ENCODE results near the gene DYNLT3. TPM values are rescaled to one million over a fixed set of nuclear protein-coding genes. Genes with fewer than 3 reads are reported as not detected.

Gene DYNLT3
- polyA plus RNA-seq, 2 donors, result 37.6 to 42.4 TPM

DNA sequence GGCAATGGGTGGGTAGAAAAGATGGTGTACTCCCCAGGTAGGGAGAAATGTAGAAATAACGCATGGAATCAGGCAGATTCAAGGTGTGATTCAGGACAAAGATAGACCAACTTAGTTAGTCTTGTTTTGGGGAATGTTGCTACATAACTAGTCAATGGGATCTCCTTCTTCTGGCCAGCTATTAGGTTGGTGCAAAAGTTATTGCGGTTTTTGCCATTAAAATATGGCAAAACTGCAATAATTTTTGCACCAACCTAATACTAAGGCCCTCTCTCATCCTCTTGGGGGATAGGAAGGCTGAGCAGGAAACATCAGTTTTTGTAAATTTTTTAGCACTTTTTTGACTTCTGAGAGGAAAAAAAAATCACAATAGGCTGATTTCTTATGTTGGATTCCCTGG is 44.3 kb downstream of the DYNLT3 start:
- Histone ChIP-seq H3K9me3 (ENCODE audit: control insufficient read depth in 2 of 2, insufficient read depth in 1 of 2, low read depth in 1 of 2, low read length in 1 of 2) (no peaks in the 10 kb centered on the region), H3K4me3 (ENCODE audit: low read depth in 1 of 2, low read length in 2 of 2) (no peak overlapping the region), H3K27ac (ENCODE audit: low read depth in 2 of 2, low read length in 1 of 2) (no peak overlapping the region), H3K27me3 (ENCODE audit: control insufficient read depth in 1 of 2, insufficient read depth in 2 of 2, low read length in 2 of 2) (no peaks in the 10 kb centered on the region), H3K4me1 (ENCODE audit: control insufficient read depth in 2 of 2, insufficient read depth in 2 of 2, low read length in 1 of 2) (no peaks in the 10 kb centered on the region), H3K36me3 (ENCODE audit: control insufficient read depth in 2 of 2, insufficient read depth in 2 of 2, low read length in 1 of 2) (no peaks in the 10 kb centered on the region)
- 60 to 85% methylated on average over 2 of the region's 2 CpGs for WGBS, 2 donors

DNA sequence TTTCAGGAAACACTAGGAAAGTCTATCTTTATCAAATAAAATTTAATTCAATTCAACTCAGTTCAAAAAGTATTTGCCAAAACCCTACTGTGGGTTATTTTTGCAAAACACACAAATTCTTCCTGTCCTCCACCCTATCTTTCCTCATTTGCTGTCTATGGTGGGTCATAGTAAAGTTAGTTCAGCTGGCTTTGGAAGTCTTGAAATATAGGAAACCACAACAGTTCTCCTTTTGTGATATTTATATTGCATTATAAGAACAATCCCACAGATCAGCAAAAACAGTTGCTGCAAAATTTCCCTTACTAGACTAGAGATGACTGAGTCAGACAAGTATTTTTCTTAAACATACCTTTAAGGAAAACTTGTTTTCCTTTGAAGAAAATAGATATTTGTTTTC is 45.3 kb downstream of the DYNLT3 start:
- H3K27ac ChIP-seq (ENCODE audit: low read depth in 2 of 2, low read length in 1 of 2), result no peak overlapping the region
- no peak overlapping the region for H3K4me3 ChIP-seq (ENCODE audit: low read depth in 1 of 2, low read length in 2 of 2)
- no peaks in the 10 kb centered on the region for H3K9me3 ChIP-seq (ENCODE audit: control insufficient read depth in 2 of 2, insufficient read depth in 1 of 2, low read depth in 1 of 2, low read length in 1 of 2)
- H3K27me3 ChIP-seq (ENCODE audit: control insufficient read depth in 1 of 2, insufficient read depth in 2 of 2, low read length in 2 of 2), result no peaks in the 10 kb centered on the region
- H3K36me3 ChIP-seq (ENCODE audit: control insufficient read depth in 2 of 2, insufficient read depth in 2 of 2, low read length in 1 of 2), result no peaks in the 10 kb centered on the region
- H3K4me1 ChIP-seq (ENCODE audit: control insufficient read depth in 2 of 2, insufficient read depth in 2 of 2, low read length in 1 of 2), result no peaks in the 10 kb centered on the region

GRCh38 chrX:37800717-37801116 is 46.7 kb downstream of the DYNLT3 start:
- Histone ChIP-seq H3K27me3 (ENCODE audit: control insufficient read depth in 1 of 2, insufficient read depth in 2 of 2, low read length in 2 of 2) (no peaks in the 10 kb centered on the region), H3K27ac (ENCODE audit: low read depth in 2 of 2, low read length in 1 of 2) (no peak overlapping the region), H3K36me3 (ENCODE audit: control insufficient read depth in 2 of 2, insufficient read depth in 2 of 2, low read length in 1 of 2) (no peaks in the 10 kb centered on the region), H3K4me1 (ENCODE audit: control insufficient read depth in 2 of 2, insufficient read depth in 2 of 2, low read length in 1 of 2) (no peaks in the 10 kb centered on the region), H3K4me3 (ENCODE audit: low read depth in 1 of 2, low read length in 2 of 2) (no peak overlapping the region), H3K9me3 (ENCODE audit: control insufficient read depth in 2 of 2, insufficient read depth in 1 of 2, low read depth in 1 of 2, low read length in 1 of 2) (no peaks in the 10 kb centered on the region)

GRCh38 chrX:37799936-37800335 is 47.4 kb downstream of the DYNLT3 start:
- WGBS, 2 donors, result 65 to 88% methylated on average over 2 of the region's 2 CpGs
- H3K9me3 ChIP-seq (ENCODE audit: control insufficient read depth in 2 of 2, insufficient read depth in 1 of 2, low read depth in 1 of 2, low read length in 1 of 2), result no peaks in the 10 kb centered on the region
- H3K36me3 ChIP-seq (ENCODE audit: control insufficient read depth in 2 of 2, insufficient read depth in 2 of 2, low read length in 1 of 2), result no peaks in the 10 kb centered on the region
- no peaks in the 10 kb centered on the region for H3K27me3 ChIP-seq (ENCODE audit: control insufficient read depth in 1 of 2, insufficient read depth in 2 of 2, low read length in 2 of 2)
- no peak overlapping the region for H3K27ac ChIP-seq (ENCODE audit: low read depth in 2 of 2, low read length in 1 of 2)
- H3K4me3 ChIP-seq (ENCODE audit: low read depth in 1 of 2, low read length in 2 of 2), result no peak overlapping the region
- H3K4me1 ChIP-seq (ENCODE audit: control insufficient read depth in 2 of 2, insufficient read depth in 2 of 2, low read length in 1 of 2), result no peaks in the 10 kb centered on the region

DNA sequence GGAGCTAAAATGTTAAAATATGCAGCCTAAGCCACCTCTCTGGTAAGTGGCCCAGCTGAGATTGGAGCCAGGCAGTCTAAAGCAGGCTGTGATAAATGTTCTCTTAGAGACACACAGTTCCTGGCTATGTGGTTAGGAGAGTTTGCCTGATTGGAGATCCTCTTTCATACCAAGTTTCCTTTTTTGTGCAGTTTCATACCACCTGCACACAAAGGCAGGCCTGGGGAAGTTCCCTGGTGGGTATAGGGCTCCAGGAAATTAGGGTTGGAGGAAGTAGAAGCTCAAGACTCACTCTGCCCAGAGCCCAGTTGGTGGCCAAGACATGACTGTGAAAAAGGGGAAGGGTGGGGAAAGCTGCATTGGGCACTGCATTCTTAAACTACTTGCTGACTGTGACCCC is 50.6 kb downstream of the DYNLT3 start:
- Histone ChIP-seq H3K27me3 (ENCODE audit: control insufficient read depth in 1 of 2, insufficient read depth in 2 of 2, low read length in 2 of 2) (no peaks in the 10 kb centered on the region), H3K4me1 (ENCODE audit: control insufficient read depth in 2 of 2, insufficient read depth in 2 of 2, low read length in 1 of 2) (no peaks in the 10 kb centered on the region), H3K9me3 (ENCODE audit: control insufficient read depth in 2 of 2, insufficient read depth in 1 of 2, low read depth in 1 of 2, low read length in 1 of 2) (no peaks in the 10 kb centered on the region), H3K27ac (ENCODE audit: low read depth in 2 of 2, low read length in 1 of 2) (no peak overlapping the region), H3K36me3 (ENCODE audit: control insufficient read depth in 2 of 2, insufficient read depth in 2 of 2, low read length in 1 of 2) (no peaks in the 10 kb centered on the region), H3K4me3 (ENCODE audit: low read depth in 1 of 2, low read length in 2 of 2) (no peak overlapping the region)

- Histone ChIP-seq H3K4me1 (ENCODE audit: control insufficient read depth in 2 of 2, insufficient read depth in 2 of 2, low read length in 1 of 2) (no peaks in the 10 kb centered on the region), H3K4me3 (ENCODE audit: low read depth in 1 of 2, low read length in 2 of 2) (no peak overlapping the region), H3K9me3 (ENCODE audit: control insufficient read depth in 2 of 2, insufficient read depth in 1 of 2, low read depth in 1 of 2, low read length in 1 of 2) (no peaks in the 10 kb centered on the region), H3K27me3 (ENCODE audit: control insufficient read depth in 1 of 2, insufficient read depth in 2 of 2, low read length in 2 of 2) (no peaks in the 10 kb centered on the region), H3K27ac (ENCODE audit: low read depth in 2 of 2, low read length in 1 of 2) (no peak overlapping the region), H3K36me3 (ENCODE audit: control insufficient read depth in 2 of 2, insufficient read depth in 2 of 2, low read length in 1 of 2) (no peaks in the 10 kb centered on the region)
These were observed 51.1 kb downstream of the DYNLT3 start for GRCh38 chrX:37796310-37796709.

Other genes with a start within 250 kb of the DYNLT3 start
- 1 to 10 TPM in 1 of 2 donors, under 1 TPM in 1; 0.61 to 1.5 TPM for gene XK, start 161.8 kb downstream of the DYNLT3 start, polyA plus RNA-seq
- 1 to 10 TPM in 1 of 2 donors, under 1 TPM in 1; 0.67 to 1.2 TPM for gene CYBB, start 67.5 kb downstream of the DYNLT3 start, polyA plus RNA-seq
- gene SYTL5, start 159.0 kb upstream of the DYNLT3 start, polyA plus RNA-seq, result 1 to 10 TPM; 3.0 TPM